ENCODE measurements around the gene SLBP.

DNA sequence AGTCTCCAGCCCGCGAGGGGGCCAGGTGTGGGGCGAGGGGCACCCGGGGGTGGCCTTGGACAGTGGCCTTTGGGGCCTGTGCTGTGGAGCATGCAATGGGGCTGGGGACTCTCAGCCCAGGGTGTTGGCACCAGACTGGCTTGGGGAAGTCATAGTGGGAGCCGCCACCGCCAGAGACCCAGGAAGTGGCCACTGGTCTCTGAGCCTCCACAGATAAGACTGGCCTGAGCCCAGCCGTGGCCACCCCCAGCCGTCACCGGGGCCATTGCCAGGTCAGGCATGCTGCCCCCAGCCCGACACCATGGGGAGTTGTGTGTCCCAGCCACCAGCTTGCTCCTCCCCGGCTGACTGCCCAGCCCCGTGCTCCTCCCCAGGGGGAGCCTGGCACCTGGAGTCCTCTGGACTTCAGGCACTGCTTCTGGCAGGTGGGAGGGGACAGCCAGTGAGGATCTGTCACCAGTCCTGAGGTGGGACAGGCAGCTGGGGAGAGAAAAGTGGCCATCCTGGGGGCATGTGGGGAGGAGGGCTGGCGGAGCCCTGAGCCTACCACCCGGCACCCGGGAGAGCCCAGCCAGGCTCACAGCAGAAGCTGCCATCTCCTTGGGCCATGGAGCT is 41.7 kb upstream of the SLBP start:
- no peak for TF ChIP-seq SUZ12 (IDR thresholded peaks at IDR 0.05)
- TF ChIP-seq, protein P1, sequence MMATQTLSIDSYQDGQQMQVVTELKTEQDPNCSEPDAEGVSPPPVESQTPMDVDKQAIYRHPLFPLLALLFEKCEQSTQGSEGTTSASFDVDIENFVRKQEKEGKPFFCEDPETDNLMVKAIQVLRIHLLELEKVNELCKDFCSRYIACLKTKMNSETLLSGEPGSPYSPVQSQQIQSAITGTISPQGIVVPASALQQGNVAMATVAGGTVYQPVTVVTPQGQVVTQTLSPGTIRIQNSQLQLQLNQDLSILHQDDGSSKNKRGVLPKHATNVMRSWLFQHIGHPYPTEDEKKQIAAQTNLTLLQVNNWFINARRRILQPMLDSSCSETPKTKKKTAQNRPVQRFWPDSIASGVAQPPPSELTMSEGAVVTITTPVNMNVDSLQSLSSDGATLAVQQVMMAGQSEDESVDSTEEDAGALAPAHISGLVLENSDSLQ (IDR thresholded peaks at IDR 0.05): no peak
- TF ChIP-seq FOXA1 (IDR thresholded peaks at IDR 0.05): no peak
- TF ChIP-seq ZNF384 (IDR thresholded peaks at IDR 0.05): no peak
